HG03095 (cell line): Measurements from ENCODE around the gene S100A2.

ENCODE experiments used
- ATAC-seq: cut with Tn5 transposase; IDR thresholded peaks from one replicate; pipeline ENCODE4 v1.9.1; 2021; ENCODE audit warnings: moderate library complexity; ENCODE audit not compliant: unreplicated experiment

S100A2 gene

GRCh38 chr1:153565529-153566374 is at the start of gene S100A2:
Gene S100A2, minus strand, starts transcription at chr1:153565844. Its CDS starts 1,967 bp downstream, at chr1:153563877.
- ATAC-seq, result no peak

- no peak for ATAC-seq
Measured at GRCh38 chr1:153615406-153615805, 49.8 kb upstream of the S100A2 start.

- ATAC-seq, result no peak
Measured at GRCh38 chr1:153614906-153615305, 49.3 kb upstream of the S100A2 start.

- ATAC-seq, result no peak
Measured at GRCh38 chr1:153614189-153614900, 48.7 kb upstream of the S100A2 start.

- no peak for ATAC-seq
Measured at GRCh38 chr1:153613406-153613805, 47.8 kb upstream of the S100A2 start.

GRCh38 chr1:153612755-153613331 is 47.2 kb upstream of the S100A2 start, which contains the start of gene S100A16:
Gene S100A16, minus strand, starts transcription at chr1:153613137. Its CDS starts 4,986 bp downstream, at chr1:153608151.
- no peak for ATAC-seq

- ATAC-seq, result no peak
Measured at GRCh38 chr1:153612111-153612754, 46.6 kb upstream of the S100A2 start.

- no peak for ATAC-seq
Measured at GRCh38 chr1:153611356-153611755, 45.7 kb upstream of the S100A2 start.

- ATAC-seq, result no peak
Measured at GRCh38 chr1:153610811-153611301, 45.2 kb upstream of the S100A2 start.

- no peak for ATAC-seq
Measured at GRCh38 chr1:153610334-153610733, 44.7 kb upstream of the S100A2 start.

GRCh38 chr1:153609585-153609907 is 43.9 kb upstream of the S100A2 start:
- ATAC-seq, result no peak

- no peak for ATAC-seq
Measured at GRCh38 chr1:153608742-153609584, 43.3 kb upstream of the S100A2 start.

- no peak for ATAC-seq
Measured at GRCh38 chr1:153608089-153608682, 42.5 kb upstream of the S100A2 start.

GRCh38 chr1:153607381-153607780 is 41.7 kb upstream of the S100A2 start:
- no peak for ATAC-seq

- no peak for ATAC-seq
Measured at GRCh38 chr1:153606194-153606593, 40.5 kb upstream of the S100A2 start.

- no peak for ATAC-seq
Measured at GRCh38 chr1:153602749-153603148, 37.1 kb upstream of the S100A2 start.

- no peak for ATAC-seq
Measured at GRCh38 chr1:153599847-153600246, 34.2 kb upstream of the S100A2 start.

- ATAC-seq, result peak; percentile 99
Measured at GRCh38 chr1:153598309-153599172, 32.9 kb upstream of the S100A2 start.

GRCh38 chr1:153597206-153597605 is 31.6 kb upstream of the S100A2 start:
- no peak for ATAC-seq
